Neural cell (in vitro differentiated cells): Measurements from ENCODE around the gene GYPE. TPM values are rescaled to one million over a fixed set of nuclear protein-coding genes. Genes with fewer than 3 reads are reported as not detected.
"Not testable (repeated sequence)": the region's sequence is repeated elsewhere in the genome, so short reads cannot be mapped to it uniquely, and the experiment has no call there.

ENCODE experiments used
- H2AFZ ChIP-seq: fragments of 200-600, 300-800 bp; sonication (generic), shearing (Covaris generic); 2 replicates; pipeline ENCODE4 v1.6.0; 2014; ENCODE audit warnings: low read depth, mild to moderate bottlenecking, antibody characterized with exemption, low read length, moderate library complexity
- H3F3A ChIP-seq: fragments of 200-600 bp; shearing (Covaris generic); 2 replicates; pipeline ENCODE4 v1.6.1; 2016; ENCODE audit warnings: mild to moderate bottlenecking, moderate library complexity, mixed read lengths, antibody characterized with exemption, low read length; ENCODE audit not compliant: insufficient read depth, poor library complexity, severe bottlenecking
- H3K27ac ChIP-seq: fragments of 200-600, 300-800 bp; sonication (generic), shearing (Covaris generic); 2 replicates; pipeline ENCODE4 v1.5.1; 2014; ENCODE audit warnings: mild to moderate bottlenecking, low read length, moderate library complexity
- H3K27me3 ChIP-seq: fragments of 300-800, 200-600 bp; sonication (generic), shearing (Covaris generic); 2 replicates; pipeline ENCODE4 v1.6.0; 2014; ENCODE audit warnings: mild to moderate bottlenecking, low read depth, low read length, moderate library complexity; ENCODE audit not compliant: insufficient read depth
- H3K36me3 ChIP-seq: fragments of 300-800, 200-600 bp; sonication (generic), shearing (Covaris generic); 2 replicates; pipeline ENCODE4 v1.5.1; 2014; ENCODE audit warnings: mild to moderate bottlenecking, antibody characterized with exemption, low read length, moderate library complexity; ENCODE audit not compliant: insufficient read depth
- H3K4me2 ChIP-seq: fragments of 300-800, 200-600 bp; sonication (generic), shearing (Covaris generic); 2 replicates; pipeline ENCODE4 v1.6.0; 2014; ENCODE audit warnings: mild to moderate bottlenecking, low read length
- H3K4me3 ChIP-seq: fragments of 300-800, 200-600 bp; sonication (generic), shearing (Covaris generic); 2 replicates; pipeline ENCODE4 v1.5.1; 2014; ENCODE audit warnings: mild to moderate bottlenecking, low read length, moderate library complexity
- H3K79me2 ChIP-seq: fragments of 200-600 bp; shearing (Covaris generic); replicated peaks from 2 replicates; pipeline ENCODE4 v1.6.0; 2014; ENCODE audit warnings: mild to moderate bottlenecking, low read length, moderate library complexity; ENCODE audit not compliant: insufficient read depth
- H3K9ac ChIP-seq: fragments of 300-800, 200-600 bp; sonication (generic), shearing (Covaris generic); 2 replicates; pipeline ENCODE4 v1.6.1; 2016; ENCODE audit warnings: mild to moderate bottlenecking, low read length, mixed read lengths
- H3K9me2 ChIP-seq: fragments of 200-600 bp; shearing (Covaris generic); 2 replicates; pipeline ENCODE4 v1.6.1; 2016; ENCODE audit warnings: mild to moderate bottlenecking, low read length, mixed read lengths; ENCODE audit not compliant: insufficient read depth
- H3K9me3 ChIP-seq: fragments of 200-600, 300-800 bp; sonication (generic), shearing (Covaris generic); 2 replicates; pipeline ENCODE4 v1.6.1; 2016; ENCODE audit warnings: mild to moderate bottlenecking, mixed run types, low read length, moderate library complexity, mixed read lengths
- H4K20me1 ChIP-seq: fragments of 200-600 bp; shearing (Covaris generic); 2 replicates; pipeline ENCODE4 v1.6.1; 2016; ENCODE audit warnings: mild to moderate bottlenecking, mixed run types; ENCODE audit not compliant: insufficient read depth
- RAD21 ChIP-seq: fragments of 450-650 bp; conservative IDR thresholded peaks from 2 replicates; pipeline ENCODE4 v1.6.1; 2014; ENCODE audit warnings: antibody characterized with exemption, mild to moderate bottlenecking, moderate library complexity
- SMC3 ChIP-seq: fragments of 450-650 bp; conservative IDR thresholded peaks from 2 replicates; pipeline ENCODE4 v1.6.1; 2014; ENCODE audit warnings: antibody characterized with exemption, mild to moderate bottlenecking, moderate library complexity; ENCODE audit not compliant: poor library complexity
- polyA plus RNA-seq: library from polyadenylated mRNA; depleted of rRNA; stranded (reverse); fragments of >200 nt; gene quantifications from 2 replicates; pipeline ENCODE4 v1.2.3, GENCODE V29; 2014
- TF ChIP-seq, protein P1 (sequence below): fragments of 450-650 bp; IDR thresholded peaks from 2 replicates; pipeline ENCODE4 v1.5.1; 2014; ENCODE audit warnings: antibody characterized with exemption, mild to moderate bottlenecking, moderate library complexity; ENCODE audit not compliant: poor library complexity, severe bottlenecking

The GYPE gene
- polyA plus RNA-seq, 1 donor from 2014 or later = not detected

DNA sequence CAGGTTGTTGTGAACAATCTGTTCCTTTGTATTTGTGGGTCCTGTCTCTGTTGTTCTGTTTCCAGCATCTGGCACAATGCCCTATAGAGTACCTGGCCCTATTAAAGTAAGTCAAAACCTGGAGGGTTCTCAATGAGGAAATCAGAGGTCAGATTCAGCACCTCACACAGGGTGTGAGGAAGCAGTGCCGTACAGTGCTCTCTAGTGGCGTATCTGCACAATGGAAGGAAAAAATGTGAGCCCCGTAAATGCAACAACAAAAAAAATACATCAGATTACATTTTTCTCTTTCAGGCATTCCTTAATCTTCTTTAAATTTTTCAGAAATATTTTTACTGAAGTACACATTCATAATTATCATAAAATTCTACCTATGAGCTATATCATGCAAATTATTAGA, 2.5 kb upstream of the GYPE start:
- H3K79me2 ChIP-seq, H3K4me2 ChIP-seq, H3K27ac ChIP-seq, H2AFZ ChIP-seq, H3K9ac ChIP-seq, H3K9me2 ChIP-seq, H3K27me3 ChIP-seq, H3F3A ChIP-seq, H3K4me3 ChIP-seq, H3K9me3 ChIP-seq, H4K20me1 ChIP-seq, H3K36me3 ChIP-seq: not testable (repeated sequence)
- TF ChIP-seq RAD21 = peak; percentile 56
- TF ChIP-seq, protein P1, sequence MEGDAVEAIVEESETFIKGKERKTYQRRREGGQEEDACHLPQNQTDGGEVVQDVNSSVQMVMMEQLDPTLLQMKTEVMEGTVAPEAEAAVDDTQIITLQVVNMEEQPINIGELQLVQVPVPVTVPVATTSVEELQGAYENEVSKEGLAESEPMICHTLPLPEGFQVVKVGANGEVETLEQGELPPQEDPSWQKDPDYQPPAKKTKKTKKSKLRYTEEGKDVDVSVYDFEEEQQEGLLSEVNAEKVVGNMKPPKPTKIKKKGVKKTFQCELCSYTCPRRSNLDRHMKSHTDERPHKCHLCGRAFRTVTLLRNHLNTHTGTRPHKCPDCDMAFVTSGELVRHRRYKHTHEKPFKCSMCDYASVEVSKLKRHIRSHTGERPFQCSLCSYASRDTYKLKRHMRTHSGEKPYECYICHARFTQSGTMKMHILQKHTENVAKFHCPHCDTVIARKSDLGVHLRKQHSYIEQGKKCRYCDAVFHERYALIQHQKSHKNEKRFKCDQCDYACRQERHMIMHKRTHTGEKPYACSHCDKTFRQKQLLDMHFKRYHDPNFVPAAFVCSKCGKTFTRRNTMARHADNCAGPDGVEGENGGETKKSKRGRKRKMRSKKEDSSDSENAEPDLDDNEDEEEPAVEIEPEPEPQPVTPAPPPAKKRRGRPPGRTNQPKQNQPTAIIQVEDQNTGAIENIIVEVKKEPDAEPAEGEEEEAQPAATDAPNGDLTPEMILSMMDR = peak; percentile 62
- peak; percentile 63 for TF ChIP-seq SMC3

DNA sequence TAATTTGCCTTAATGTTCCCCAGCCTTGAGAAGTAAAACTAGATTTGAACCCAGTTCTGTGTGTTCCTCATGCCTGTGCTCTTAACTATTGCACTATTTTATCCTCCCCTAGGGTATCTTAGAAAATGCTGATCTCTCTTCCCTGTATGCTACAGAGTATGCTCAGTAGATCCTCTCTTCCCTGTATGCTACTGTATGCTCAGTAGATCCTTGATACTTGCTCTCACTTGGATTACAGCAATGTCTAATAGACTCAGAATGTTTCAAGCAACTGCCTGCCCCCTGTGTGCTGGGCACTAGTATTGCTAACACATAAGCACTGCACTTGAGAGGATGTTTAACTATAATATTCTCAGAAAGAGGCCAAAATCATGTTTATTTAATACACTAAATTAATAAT, 928 bp downstream of the GYPE start:
- not testable (repeated sequence) for H3K36me3 ChIP-seq, H3K9ac ChIP-seq, H3K4me2 ChIP-seq, H3K27ac ChIP-seq, H4K20me1 ChIP-seq, H3K79me2 ChIP-seq, H3K9me3 ChIP-seq, H2AFZ ChIP-seq, H3K4me3 ChIP-seq, H3K27me3 ChIP-seq, H3K9me2 ChIP-seq, H3F3A ChIP-seq

DNA sequence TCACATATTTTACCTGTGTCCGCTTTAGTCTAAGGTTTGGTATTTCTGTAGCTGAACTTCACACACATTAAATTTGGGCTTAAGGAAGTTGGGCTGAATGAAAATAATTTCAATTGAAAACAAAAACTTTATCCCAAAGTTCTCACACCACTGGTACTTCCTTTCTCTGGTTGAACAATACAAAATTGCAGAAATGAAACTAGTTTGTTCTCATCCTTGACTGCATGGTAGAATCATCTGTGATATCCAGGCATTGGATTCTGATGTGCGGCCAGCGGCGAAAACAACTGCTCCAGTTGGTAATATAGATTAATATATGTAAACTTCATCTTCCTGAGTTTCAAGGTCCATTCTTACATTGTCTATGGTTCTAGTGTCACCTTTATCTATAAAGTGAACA, 15.0 kb downstream of the GYPE start:
- H3F3A ChIP-seq, H3K4me2 ChIP-seq, H3K36me3 ChIP-seq, H3K9me3 ChIP-seq, H3K79me2 ChIP-seq, H4K20me1 ChIP-seq, H3K4me3 ChIP-seq, H3K9ac ChIP-seq, H3K27me3 ChIP-seq, H3K27ac ChIP-seq, H2AFZ ChIP-seq, H3K9me2 ChIP-seq: not testable (repeated sequence)

DNA sequence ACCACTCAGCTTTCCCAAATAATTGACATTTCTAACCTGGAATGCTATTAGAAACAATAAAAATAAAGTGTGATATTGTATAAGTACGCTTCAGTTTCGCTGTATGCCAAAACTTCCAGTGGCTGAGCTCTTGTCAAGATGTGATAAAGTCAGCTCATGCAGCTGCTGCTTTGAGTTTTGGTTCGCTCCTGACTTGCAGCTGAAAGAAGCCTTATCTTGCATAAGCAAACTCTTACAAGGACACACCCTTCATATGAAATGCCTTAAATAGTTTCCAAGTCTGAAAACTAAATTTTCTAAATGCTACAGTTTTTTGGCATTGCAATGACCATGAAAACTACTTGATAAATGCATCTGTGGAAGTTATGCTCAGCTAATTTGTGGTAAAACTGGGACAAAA, 17.2 kb downstream of the GYPE start:
- H2AFZ ChIP-seq, H4K20me1 ChIP-seq, H3K9me2 ChIP-seq, H3K79me2 ChIP-seq, H3K9me3 ChIP-seq, H3K4me3 ChIP-seq, H3K27me3 ChIP-seq, H3F3A ChIP-seq, H3K36me3 ChIP-seq, H3K9ac ChIP-seq, H3K4me2 ChIP-seq, H3K27ac ChIP-seq: not testable (repeated sequence)

DNA sequence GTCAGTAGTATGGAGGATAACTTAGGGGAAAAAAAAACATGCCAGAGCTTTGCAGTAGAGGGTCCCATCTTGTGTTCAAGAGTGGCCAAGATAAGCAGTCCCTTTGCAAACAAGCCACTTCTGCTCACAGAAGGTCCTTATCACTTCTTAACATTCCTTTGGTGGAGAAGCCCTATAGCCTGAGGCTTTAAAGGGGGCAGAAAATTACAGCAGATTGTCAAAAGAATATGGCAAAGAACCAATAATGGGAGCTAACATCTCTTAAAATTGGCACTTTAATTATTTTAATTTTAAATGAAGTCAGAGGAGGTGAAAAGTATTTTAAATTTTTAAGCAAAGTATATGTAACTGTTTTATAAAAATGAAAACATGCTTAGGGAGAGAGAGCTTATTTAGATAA, 20.4 kb downstream of the GYPE start:
- H3K36me3 ChIP-seq, H2AFZ ChIP-seq, H3K9me3 ChIP-seq, H3K9ac ChIP-seq, H3F3A ChIP-seq, H3K4me3 ChIP-seq, H3K27me3 ChIP-seq, H4K20me1 ChIP-seq, H3K4me2 ChIP-seq, H3K9me2 ChIP-seq, H3K27ac ChIP-seq, H3K79me2 ChIP-seq: not testable (repeated sequence)
